Urinary bladder (tissue), 4 donors: ENCODE measurements around the gene LIPT1. TPM values are rescaled to one million over a fixed set of nuclear protein-coding genes. Genes with fewer than 3 reads are reported as not detected.
"Not testable (repeated sequence)": the region's sequence is repeated elsewhere in the genome, so short reads cannot be mapped to it uniquely, and the experiment has no call there.

Source experiments
- DNase-seq: peaks from one replicate; pipeline ENCODE4 v3.0.0-alpha.2; 2015; ENCODE audit errors: extremely low spot score
- H3K27ac ChIP-seq: one replicate; pipeline ENCODE4 v1.5.1; 2013; ENCODE audit warnings: low read depth, mild to moderate bottlenecking, moderate library complexity
- H3K36me3 ChIP-seq: one replicate; pipeline ENCODE4 v1.6.1; 2013; ENCODE audit warnings: mild to moderate bottlenecking, moderate library complexity; ENCODE audit not compliant: insufficient read depth
- H3K4me1 ChIP-seq: one replicate; pipeline ENCODE4 v1.6.1; 2013; ENCODE audit warnings: mild to moderate bottlenecking, moderate library complexity; ENCODE audit not compliant: insufficient read depth
- H3K4me3 ChIP-seq: one replicate; pipeline ENCODE4 v1.5.1; 2013; ENCODE audit warnings: low read depth, low read length
- WGBS: extraction: QIAGEN DNeasy Blood & Tissue Kit; methylation state at CpG from one replicate; pipeline ENCODE4 v1.1.7; 2013; 5-methylcytosine and 5-hydroxymethylcytosine counted together
- polyA plus RNA-seq: library from polyadenylated mRNA; stranded (reverse); fragments of 200-250 nt; gene quantifications from one replicate; pipeline ENCODE4 v1.2.3, GENCODE V29; 2013
- small RNA-seq: library from RNA; depleted of rRNA; stranded (forward); fragments of <200 nt; gene quantifications from one replicate; pipeline ENCODE3, GENCODE V24; 2014
- total RNA-seq: library from RNA; depleted of rRNA; stranded (reverse); fragments of >200 nt; gene quantifications from one replicate; pipeline ENCODE4 v1.2.3, GENCODE V29; 2014
- donor health status: healthy with polysubstance abuse.
- donor health status: healthy.

The LIPT1 gene
- total and polyA plus RNA-seq, 2 donors: 9.0 to 13.6 TPM

DNA sequence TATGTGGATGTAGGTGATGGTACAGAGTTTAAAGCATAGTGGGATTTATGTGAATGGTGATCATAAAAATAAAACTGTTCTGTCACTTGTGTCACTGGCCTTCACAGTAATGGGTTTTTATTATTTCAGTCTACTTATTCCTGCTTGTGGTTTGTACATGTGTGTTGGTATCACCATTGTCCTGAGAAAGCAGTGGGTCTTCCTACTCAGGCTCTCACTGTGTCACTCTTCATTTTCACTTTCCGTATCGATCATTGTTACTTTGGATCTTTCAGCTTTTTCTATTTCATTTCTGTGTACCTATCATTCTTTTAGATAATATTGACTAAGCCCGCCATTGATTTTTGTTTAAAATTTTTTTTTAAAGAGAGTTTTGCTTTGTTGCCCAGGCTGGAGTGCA, 33.6 kb downstream of the LIPT1 start:
- Histone ChIP-seq H3K36me3 (no peaks in the 10 kb centered on the region), H3K4me3 (no peak overlapping the region), H3K4me1 (no peaks in the 10 kb centered on the region), H3K27ac (no peak overlapping the region)
- no peak for DNase-seq
- WGBS: 95% methylated on average over 3 of the region's 3 CpGs

DNA sequence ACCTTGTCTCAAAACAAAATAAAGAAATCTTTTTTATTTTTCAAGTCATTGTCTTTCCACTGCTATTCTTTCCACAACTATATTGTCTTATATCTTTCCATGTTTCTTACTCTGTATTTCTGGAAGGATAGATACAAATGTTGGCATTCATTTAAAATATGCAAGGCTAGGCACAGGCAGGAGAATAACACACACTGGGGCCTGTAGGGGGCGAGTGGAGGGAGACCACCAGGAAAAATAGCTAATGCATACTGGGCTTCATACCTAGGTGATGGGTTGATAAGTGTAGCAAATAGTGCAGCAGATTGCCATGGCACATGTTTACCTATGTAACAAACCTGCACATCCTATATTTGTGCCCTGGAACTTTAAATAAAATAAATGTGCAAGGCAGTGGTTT, 35.8 kb downstream of the LIPT1 start:
- DNase-seq: no peak
- H3K4me3 ChIP-seq: no peak overlapping the region
- H3K4me1 ChIP-seq: no peaks in the 10 kb centered on the region
- H3K27ac ChIP-seq: no peak overlapping the region
- WGBS: 94% methylated on average over 1 of the region's 1 CpG
- peaks cover 2% of the 10 kb centered on the region for H3K36me3 ChIP-seq

DNA sequence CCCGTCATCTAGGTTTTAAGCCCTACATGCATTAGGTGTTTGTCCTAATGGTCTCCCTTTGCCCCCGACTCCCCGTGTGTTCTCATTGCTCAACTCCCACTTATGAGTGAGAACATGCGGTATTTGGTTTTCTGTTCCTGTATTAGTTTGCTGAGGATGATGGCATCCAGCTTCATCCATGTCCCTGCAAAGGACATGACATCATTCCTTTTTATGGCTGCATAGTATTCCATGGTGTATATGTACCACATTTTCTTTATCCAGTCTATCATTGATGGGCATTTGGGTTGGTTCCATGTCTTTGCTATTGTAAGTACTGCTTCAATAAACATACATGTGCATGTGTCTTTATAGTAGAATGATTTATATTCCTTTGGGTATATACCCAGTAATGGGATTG, 37.6 kb downstream of the LIPT1 start:
- not testable (repeated sequence) for H3K4me1 ChIP-seq, DNase-seq, H3K27ac ChIP-seq, H3K4me3 ChIP-seq, H3K36me3 ChIP-seq
- WGBS: over 99% methylated on average over 4 of the region's 4 CpGs

DNA sequence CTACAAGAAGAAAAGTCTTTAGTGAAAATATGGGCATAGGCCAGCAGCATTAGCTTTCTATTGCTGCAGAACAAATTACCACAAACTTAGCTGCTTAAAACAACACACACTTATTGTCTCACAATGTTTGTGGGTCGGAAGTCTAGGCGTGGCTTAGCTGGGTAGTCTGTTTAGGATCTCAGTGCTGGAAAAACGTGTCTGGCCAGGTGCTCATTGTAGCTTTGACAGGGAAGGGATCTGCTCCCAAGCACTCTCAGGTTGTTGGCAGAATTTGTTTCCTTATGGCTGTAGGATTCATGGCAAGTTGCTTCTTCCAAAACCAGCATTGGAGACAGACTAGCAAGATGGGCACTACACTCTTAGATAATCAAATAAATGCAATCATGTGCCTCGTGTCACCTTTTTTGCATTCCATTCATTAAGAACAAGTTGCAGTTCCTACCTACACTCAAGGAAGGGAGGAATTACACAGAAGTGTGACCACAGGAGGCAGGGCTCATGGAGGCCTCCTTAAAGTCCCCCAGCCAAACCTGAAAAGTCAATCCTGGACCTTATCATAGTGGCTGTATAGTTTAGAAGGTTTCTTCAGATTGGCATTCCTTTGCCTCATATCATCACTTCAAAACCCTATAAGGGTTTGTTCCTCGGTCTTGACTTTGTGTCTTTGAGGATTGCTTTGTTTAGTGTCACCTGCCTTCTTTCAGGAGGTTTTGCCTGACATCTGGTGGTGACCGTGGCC, 43.5 kb downstream of the LIPT1 start:
- no peak for DNase-seq
- no peaks in the 10 kb centered on the region for H3K4me1 ChIP-seq
- H3K4me3 ChIP-seq: no peak overlapping the region
- peaks cover 2% of the 10 kb centered on the region for H3K36me3 ChIP-seq
- no peak overlapping the region for H3K27ac ChIP-seq
- WGBS: 79% methylated on average over 6 of the region's 6 CpGs

DNA sequence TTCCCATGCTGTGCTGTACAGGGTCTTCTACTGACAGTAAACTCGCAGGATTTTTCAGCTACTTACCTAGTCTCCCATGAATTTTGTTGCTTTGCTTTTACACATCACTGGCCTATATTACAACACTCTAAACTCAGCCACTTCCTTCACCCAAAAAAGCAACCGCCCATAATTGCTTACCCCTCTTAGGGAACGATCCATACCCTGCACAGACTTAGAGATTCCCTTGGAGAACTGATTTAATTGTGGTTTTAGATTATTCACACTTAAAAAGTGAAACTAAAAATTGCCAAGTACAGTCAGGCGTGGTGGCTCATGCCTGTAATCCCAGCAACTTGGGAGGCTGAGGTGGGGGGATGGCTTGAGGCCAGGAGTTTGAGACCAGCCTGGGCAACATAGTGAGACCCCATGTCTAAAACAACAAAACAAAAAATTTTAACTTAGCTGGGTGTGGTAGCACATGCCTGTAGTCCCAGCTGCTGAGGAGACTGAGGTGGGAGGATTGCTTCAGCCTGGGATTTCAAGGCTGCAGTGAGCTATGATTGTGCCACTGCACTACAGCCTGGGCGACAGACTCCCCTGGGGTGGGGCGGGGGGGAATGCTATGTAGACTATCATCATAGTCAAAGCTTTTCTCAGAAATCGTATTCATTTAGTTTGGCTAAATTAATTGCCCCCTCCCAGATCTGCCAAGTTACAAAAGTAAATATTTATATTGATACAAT, 45.5 kb downstream of the LIPT1 start:
- 87% methylated on average over 7 of the region's 7 CpGs for WGBS
- Histone ChIP-seq H3K27ac (no peak overlapping the region), H3K36me3 (peaks cover 2% of the 10 kb centered on the region), H3K4me1 (no peaks in the 10 kb centered on the region), H3K4me3 (no peak overlapping the region)
- DNase-seq: no peak

DNA sequence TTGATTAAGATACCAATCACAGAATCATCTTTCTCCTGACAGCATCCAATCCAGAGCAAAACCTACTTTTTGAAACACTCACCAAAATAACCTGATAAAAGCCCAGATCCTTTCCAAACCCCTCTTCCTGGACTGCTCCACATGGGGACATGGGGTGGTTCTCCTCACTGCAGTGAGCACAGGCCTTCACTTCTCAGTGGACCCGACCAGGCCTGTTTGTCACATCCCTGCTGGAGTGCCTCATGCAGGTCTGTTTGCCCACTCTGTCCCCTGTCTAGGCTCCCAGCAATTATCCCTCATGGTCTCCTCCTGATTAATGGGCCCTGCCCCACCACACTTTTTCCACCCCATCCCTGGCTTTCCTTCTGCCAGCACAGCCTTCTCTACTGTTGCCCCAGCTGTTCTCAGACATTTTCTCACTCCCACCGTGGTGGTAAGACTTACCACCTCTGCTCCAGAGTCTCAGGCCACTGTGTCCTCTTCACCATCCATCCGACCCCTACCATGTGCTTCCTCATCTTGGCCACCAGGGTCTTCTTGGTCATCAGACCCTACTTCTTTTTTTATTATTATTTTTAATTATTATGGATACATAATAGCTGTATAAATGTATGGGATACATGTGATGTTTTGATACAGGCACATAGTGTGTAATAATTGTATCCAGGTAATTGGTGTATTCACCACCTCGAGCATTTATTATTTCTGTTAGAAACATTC, 47.4 kb downstream of the LIPT1 start:
- no peak overlapping the region for H3K4me3 ChIP-seq
- DNase-seq: no peak
- WGBS: 93% methylated on average over 4 of the region's 4 CpGs

DNA sequence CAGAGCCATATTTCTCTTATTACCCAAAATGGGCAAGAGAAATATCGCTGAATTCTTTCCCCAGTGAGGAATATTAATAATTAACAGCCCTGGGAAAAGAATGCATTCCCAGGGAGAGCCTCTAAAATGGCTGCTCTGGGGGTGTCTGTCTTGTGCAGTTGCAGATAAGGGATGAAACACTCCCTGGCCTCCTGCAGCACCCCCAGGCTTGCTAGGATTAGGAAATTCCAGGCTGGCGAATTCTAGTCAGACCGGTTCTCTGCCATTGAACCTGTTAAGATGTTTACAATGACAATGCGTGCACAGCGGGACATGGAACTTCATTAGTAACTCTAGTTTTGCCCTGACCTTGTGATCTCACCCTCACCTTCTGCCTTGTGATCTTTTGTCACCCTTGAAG, 50.7 kb downstream of the LIPT1 start:
- 86% methylated on average over 5 of the region's 5 CpGs for WGBS
- no peaks in the 10 kb centered on the region for H3K4me1 ChIP-seq

More for the DNA sequence above, 47.4 kb downstream of the LIPT1 start:
- no peak overlapping the region for H3K27ac ChIP-seq
- no peaks in the 10 kb centered on the region for H3K36me3 ChIP-seq
- H3K4me1 ChIP-seq: no peaks in the 10 kb centered on the region

More for the DNA sequence above, 50.7 kb downstream of the LIPT1 start:
- DNase-seq: no peak
- no peak overlapping the region for H3K27ac ChIP-seq
- no peak overlapping the region for H3K4me3 ChIP-seq
- H3K36me3 ChIP-seq: peaks cover 3% of the 10 kb centered on the region

Small RNAs within 50 kb of the gene (small RNA-seq; reads per million reads assigned to genes)
- gene AC092587.1: not detected

Other genes starting within 250 kb of the LIPT1 start
- 2.4 TPM for gene CRACDL, start 218.7 kb upstream of the LIPT1 start, total RNA-seq
- 6.2 TPM for gene CRACDL, start 218.7 kb upstream of the LIPT1 start, polyA plus RNA-seq
- gene C2orf15, start 13.3 kb upstream of the LIPT1 start, total RNA-seq: 1.5 TPM
- 0.60 TPM for gene C2orf15, start 13.3 kb upstream of the LIPT1 start, polyA plus RNA-seq
- gene TSGA10, start within 50 bp of the LIPT1 start, total RNA-seq: 12.2 TPM
- 2.5 TPM for gene TSGA10, start within 50 bp of the LIPT1 start, polyA plus RNA-seq
- gene MITD1, start 26.1 kb downstream of the LIPT1 start, total RNA-seq: 31.6 TPM
- 32.1 TPM for gene MITD1, start 26.1 kb downstream of the LIPT1 start, polyA plus RNA-seq
- 46.3 TPM for gene MRPL30, start 26.2 kb downstream of the LIPT1 start, total RNA-seq
- gene MRPL30, start 26.2 kb downstream of the LIPT1 start, polyA plus RNA-seq: 17.9 TPM
- not detected for gene LYG2, start 100.7 kb downstream of the LIPT1 start, total RNA-seq
- gene LYG2, start 100.7 kb downstream of the LIPT1 start, polyA plus RNA-seq: not detected
- gene LYG1, start 146.2 kb downstream of the LIPT1 start, total RNA-seq: 0.79 TPM
- 1.5 TPM for gene LYG1, start 146.2 kb downstream of the LIPT1 start, polyA plus RNA-seq
- 59.1 TPM for gene TXNDC9, start 181.4 kb downstream of the LIPT1 start, total RNA-seq
- gene TXNDC9, start 181.4 kb downstream of the LIPT1 start, polyA plus RNA-seq: 20.5 TPM
- gene EIF5B, start 182.4 kb downstream of the LIPT1 start, total RNA-seq: 30.5 TPM
- 28.9 TPM for gene EIF5B, start 182.4 kb downstream of the LIPT1 start, polyA plus RNA-seq